HFF-Myc (cell line): ENCODE results near the gene PRR23A.
A peak's percentile ranks its signal among the peaks of the same experiment; 100 is the strongest.
"Not testable (repeated sequence)": the region's sequence is repeated elsewhere in the genome, so short reads cannot be mapped to it uniquely, and the experiment has no call there.

ENCODE experiments used
- DNase-seq: peaks from one replicate; pipeline ENCODE4 v3.0.0-alpha.2; 2011; ENCODE audit warnings: low read depth; ENCODE audit errors: extremely low read depth
- H3K4me3 ChIP-seq: replicated peaks from 2 replicates; pipeline ENCODE4 v1.5.1; 2011; ENCODE audit warnings: low read depth, mild to moderate bottlenecking, control low read depth, low read length
- TF ChIP-seq, protein P1 (sequence below): IDR thresholded peaks from 2 replicates; pipeline ENCODE4 v1.5.1; 2012; ENCODE audit warnings: mild to moderate bottlenecking, low read depth, low read length, control low read depth; ENCODE audit errors: missing control alignments

PRR23A gene

DNA sequence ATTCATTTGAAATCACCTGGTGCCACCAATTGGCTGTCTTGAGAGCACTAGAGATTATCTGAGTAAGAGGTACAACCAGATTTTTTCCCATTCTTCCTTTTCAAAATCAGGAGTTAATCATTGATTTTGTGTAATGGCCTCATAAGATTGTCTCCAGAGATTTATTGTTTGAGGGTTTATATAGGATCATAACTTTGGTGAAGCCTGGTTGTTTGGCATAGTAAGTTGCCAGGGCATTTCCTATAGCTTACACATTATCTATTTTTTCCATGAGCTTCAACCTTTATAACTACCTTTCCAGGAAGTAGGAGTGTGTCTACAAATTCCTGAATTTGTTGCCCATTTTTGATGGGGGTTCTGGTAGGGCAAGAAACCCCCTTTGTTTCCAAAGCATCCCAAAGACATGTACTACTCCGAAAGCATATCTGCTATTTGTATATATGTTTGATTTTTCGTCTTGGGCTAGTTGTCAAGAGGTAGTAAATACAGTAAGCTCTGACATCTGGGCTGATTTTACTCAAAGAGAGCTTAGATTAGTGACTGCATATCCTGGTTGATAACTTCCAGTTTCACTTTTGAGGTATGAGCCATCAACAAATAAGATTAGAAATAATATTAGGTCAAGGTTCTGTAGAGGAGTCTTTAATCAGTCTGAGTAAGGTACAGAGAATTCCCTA is 26.4 kb upstream of the PRR23A start:
- DNase-seq: no peak
- no peak overlapping the region for H3K4me3 ChIP-seq

DNA sequence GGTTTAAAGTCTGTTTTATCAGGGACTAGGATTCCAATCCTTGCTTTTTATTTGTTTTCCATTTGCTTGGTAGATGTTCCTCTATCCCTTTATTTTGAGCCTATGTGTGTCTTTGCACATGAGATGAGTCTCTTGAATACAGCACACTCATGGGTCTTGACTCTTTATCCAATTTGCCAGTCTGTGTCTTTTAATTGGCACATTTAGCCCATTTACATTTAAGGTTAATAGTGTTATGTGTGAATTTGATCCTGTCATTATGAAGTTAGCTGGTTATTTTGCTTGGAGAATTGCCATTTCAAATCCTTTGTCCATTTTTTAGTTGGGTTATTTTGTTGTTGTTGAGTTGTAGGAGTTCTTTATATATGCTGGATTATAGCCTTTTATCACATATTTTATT is 24.5 kb upstream of the PRR23A start:
- not testable (repeated sequence) for H3K4me3 ChIP-seq, DNase-seq

More for the DNA sequence above, 26.4 kb upstream of the PRR23A start:
- TF ChIP-seq, protein P1, sequence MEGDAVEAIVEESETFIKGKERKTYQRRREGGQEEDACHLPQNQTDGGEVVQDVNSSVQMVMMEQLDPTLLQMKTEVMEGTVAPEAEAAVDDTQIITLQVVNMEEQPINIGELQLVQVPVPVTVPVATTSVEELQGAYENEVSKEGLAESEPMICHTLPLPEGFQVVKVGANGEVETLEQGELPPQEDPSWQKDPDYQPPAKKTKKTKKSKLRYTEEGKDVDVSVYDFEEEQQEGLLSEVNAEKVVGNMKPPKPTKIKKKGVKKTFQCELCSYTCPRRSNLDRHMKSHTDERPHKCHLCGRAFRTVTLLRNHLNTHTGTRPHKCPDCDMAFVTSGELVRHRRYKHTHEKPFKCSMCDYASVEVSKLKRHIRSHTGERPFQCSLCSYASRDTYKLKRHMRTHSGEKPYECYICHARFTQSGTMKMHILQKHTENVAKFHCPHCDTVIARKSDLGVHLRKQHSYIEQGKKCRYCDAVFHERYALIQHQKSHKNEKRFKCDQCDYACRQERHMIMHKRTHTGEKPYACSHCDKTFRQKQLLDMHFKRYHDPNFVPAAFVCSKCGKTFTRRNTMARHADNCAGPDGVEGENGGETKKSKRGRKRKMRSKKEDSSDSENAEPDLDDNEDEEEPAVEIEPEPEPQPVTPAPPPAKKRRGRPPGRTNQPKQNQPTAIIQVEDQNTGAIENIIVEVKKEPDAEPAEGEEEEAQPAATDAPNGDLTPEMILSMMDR: no peak

DNA sequence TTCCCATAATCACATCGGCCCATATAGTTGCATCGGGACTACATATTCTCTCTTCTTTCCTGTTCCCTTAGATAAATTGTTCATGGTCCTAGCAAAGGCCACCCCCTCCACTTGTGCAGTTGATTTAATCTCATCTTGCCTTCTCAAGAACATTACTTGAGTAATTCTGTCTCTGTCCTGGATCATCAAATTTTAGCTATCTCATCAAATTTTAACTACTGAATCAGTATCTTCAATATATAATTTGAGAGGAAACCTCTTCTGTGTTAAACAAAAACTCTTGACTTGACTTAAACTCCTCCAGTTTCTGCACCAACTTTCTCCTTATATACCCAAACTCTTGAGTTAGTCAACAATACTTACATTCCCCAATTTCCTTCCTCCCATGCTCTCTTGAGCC is 18.9 kb upstream of the PRR23A start:
- TF ChIP-seq, protein P1: no peak
- DNase-seq: no peak
- H3K4me3 ChIP-seq: no peak overlapping the region

DNA sequence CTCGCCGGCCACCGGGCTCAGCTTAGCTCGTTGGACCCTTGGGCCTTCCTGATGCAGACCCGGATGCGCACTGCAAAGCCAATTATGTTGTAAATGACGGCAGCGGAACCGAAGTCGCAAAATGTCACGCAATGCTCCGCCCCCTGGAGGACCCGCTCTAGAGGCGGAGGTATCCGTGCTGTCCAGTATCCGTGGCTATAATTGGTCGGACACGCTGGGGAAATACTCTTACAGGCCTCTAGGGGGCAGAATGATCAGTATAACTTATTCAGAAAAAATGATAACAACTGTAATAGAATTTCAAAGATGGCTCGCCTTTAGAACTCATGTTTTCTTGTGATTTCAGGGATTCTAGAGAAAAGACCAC is 14.8 kb upstream of the PRR23A start, which contains the start of gene PRR23B:
Gene PRR23B, minus strand, starts transcription at position 59 of the 367 bp plus-strand sequence. CDS start 265 bp downstream, outside the sequence.
- H3K4me3 ChIP-seq: no peak within 1 kb of the TSS
- DNase-seq: no peak
- TF ChIP-seq, protein P1: peak; percentile 31

DNA sequence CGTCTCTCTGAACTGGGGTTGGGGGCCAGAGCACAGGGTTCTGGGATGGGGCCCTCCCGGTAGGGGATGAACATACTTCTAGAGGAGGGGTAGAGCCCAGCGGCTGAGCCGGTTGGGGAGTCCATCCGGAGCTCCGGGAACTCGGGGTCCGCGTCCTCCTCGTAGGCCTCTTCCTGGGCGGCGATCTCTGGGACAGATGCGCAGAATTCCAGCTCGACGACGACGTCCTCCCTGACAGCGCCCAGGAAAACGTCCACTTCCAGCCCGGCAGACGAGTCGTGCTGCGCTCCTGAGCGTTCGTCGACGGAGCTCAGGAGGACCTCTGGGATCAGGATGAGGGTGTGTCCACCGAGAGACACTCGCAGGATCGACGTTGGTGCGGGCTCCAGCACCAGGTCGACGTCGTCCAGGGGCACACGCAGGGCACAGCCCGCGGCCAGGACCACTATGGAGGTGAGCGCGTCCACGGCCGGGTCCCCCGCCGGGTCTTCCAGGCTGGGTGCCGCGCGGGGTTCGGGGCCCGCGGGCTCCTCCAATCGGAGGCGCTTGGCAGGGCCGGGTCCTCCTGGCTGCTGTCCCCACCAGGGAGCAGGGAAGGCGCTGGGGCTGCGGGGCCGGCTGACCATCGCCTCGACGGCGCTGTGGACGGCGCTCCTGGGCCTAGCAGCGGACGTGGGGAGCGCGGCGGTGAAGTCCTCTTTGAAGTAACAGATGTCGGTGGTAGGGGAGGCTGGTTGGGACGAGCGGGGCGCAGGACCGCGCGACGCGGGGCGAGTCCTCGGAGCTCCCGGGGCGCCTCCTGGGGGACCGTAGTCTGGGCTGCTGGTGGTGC is 14.2 kb upstream of the PRR23A start:
- DNase-seq: no peak
- TF ChIP-seq, protein P1: no peak
- H3K4me3 ChIP-seq: no peak overlapping the region

DNA sequence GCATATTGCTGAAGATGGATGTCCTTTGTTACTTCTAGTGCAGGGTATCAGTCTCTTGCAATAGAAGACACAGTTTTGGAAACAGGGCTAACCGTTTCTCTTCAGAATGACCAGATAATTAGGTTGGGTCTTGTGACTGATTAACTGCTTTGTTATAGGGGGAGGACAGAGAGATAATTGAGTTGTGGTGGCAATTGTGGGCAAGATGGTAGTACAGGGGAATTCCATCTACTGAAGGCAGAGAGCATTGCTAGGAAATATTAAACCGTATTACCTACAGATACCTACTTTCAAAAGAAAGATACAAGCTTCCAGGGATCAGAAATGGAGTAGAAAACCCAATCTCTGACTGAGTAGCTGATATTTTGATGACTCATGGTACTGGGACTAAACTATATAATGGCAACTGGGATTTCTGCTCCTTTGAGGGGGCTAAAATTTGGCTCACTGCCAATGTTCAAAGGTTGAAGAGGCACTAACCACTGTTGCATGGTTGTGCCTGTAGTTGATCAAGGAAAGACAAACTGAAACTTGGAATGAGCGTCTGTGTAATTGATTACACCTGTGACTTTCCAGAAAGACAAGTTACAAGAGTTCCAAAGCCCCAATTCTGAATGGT is 10.5 kb upstream of the PRR23A start:
- no peak overlapping the region for H3K4me3 ChIP-seq
- TF ChIP-seq, protein P1: no peak
- DNase-seq: no peak
